ENCODE measurements around the gene CHMP5. TPM values are rescaled to one million over a fixed set of nuclear protein-coding genes. Genes with fewer than 3 reads are reported as not detected.

CHMP5 gene
- total and polyA plus RNA-seq, 10 of the 15 experiments (the other 5 are each of a cell fraction or from before 2014, with no cell fraction given): 40.3 to 179 (median 78.6) TPM

GRCh38 chr9:33297432-33297831 is 32.6 kb downstream of the CHMP5 start (continued):
- no peak for TF ChIP-seq PRDM15 (CRISPR knock-in tag; IDR thresholded peaks at IDR 0.05)
- no peak for TF ChIP-seq POLR2A (IDR thresholded peaks at IDR 0.05; ENCODE audit: low read depth, low read length)
- no peak for TF ChIP-seq KLF5 (IDR thresholded peaks at IDR 0.05; ENCODE audit: partially characterized antibody)
- TF ChIP-seq ZBTB4 (CRISPR knock-in tag; IDR thresholded peaks at IDR 0.05): no peak
- TF ChIP-seq GATAD2B (conservative IDR thresholded peaks at IDR 0.05; ENCODE audit: low read depth): no peak
- TF ChIP-seq MYB (IDR thresholded peaks at IDR 0.05; ENCODE audit: borderline replicate concordance, low read depth, low read length): no peak
- TF ChIP-seq CHD1 (IDR thresholded peaks at IDR 0.05; ENCODE audit: low read depth, low read length): no peak
- no peak for TF ChIP-seq RAD21 (IDR thresholded peaks at IDR 0.05; ENCODE audit: insufficient read depth, low read depth, low read length)
- TF ChIP-seq YY1 (IDR thresholded peaks at IDR 0.05; ENCODE audit: low read depth, low read length): 0 out of 2 replicates have a peak, but pooled peaks have one; percentile 24
- no peak for TF ChIP-seq HCFC1 (IDR thresholded peaks at IDR 0.05; ENCODE audit: low read length)
- no peak for TF ChIP-seq CEBPB (IDR thresholded peaks at IDR 0.05; ENCODE audit: borderline replicate concordance in 1 of 2, low read depth in 2 of 2, low read length in 2 of 2)
- TF ChIP-seq MXI1 (IDR thresholded peaks at IDR 0.05; ENCODE audit: low read depth, low read length): peak; percentile 93
- TF ChIP-seq ZNF687 (IDR thresholded peaks at IDR 0.05): peak; percentile 87
- no peak for TF ChIP-seq SIX5 (IDR thresholded peaks at IDR 0.05; ENCODE audit: low read depth, low read length, severe bottlenecking)
- TF ChIP-seq MTA3 (IDR thresholded peaks at IDR 0.05; ENCODE audit: borderline replicate concordance, low read length): no peak
- no peak for TF ChIP-seq RB1 (IDR thresholded peaks at IDR 0.05; ENCODE audit: borderline replicate concordance)
- no peak for TF ChIP-seq LARP7 (IDR thresholded peaks at IDR 0.05)
- TF ChIP-seq SP1 (IDR thresholded peaks at IDR 0.05; ENCODE audit: low read depth, low read length): peak; percentile 8
- TF ChIP-seq NRF1 (conservative IDR thresholded peaks at IDR 0.05; ENCODE audit: low read depth, low read length): no peak
- no peak for TF ChIP-seq JUND (IDR thresholded peaks at IDR 0.05; ENCODE audit: low read depth, low read length)
- no peak for TF ChIP-seq ZSCAN29 (IDR thresholded peaks at IDR 0.05)
- peak; percentile 31; the same call in 1 of the 2 replicates for TF ChIP-seq BCL11A (IDR thresholded peaks at IDR 0.05; ENCODE audit: low read depth, low read length)
